HG03457 (cell line): ENCODE data around the gene ERC2.
A peak's percentile ranks its signal among the peaks of the same experiment; 100 is the strongest.

Experiments
- ATAC-seq: cut with Tn5 transposase; IDR thresholded peaks from one replicate; pipeline ENCODE4 v1.9.1; 2021; ENCODE audit warnings: moderate number of reproducible peaks; ENCODE audit not compliant: unreplicated experiment

The ERC2 gene

DNA sequence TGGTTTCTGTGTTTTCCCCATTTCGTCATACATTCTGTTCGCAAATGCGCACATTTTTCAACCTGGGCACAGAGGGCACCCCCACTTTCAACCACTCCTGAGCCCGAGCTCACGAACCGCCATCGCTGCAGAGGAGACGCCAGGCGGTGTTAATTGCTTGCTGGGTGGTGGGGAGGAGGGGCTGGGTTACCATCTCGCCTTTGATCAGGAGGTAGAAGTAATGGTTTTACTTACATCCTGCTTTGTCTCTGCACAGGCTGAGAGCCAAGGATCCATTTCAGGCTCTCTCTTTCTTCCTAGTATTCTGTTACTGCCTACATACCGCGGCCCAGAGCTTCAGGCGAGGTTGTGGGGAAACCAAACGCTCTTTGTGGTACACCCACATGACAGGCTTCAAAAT, 803.9 kb downstream of the ERC2 start:
- ATAC-seq = no peak

- ATAC-seq = no peak
Measured at GRCh38 chr3:55662683-55663082, 805.6 kb downstream of the ERC2 start.

GRCh38 chr3:55661571-55661970, 806.7 kb downstream of the ERC2 start:
- no peak for ATAC-seq

DNA sequence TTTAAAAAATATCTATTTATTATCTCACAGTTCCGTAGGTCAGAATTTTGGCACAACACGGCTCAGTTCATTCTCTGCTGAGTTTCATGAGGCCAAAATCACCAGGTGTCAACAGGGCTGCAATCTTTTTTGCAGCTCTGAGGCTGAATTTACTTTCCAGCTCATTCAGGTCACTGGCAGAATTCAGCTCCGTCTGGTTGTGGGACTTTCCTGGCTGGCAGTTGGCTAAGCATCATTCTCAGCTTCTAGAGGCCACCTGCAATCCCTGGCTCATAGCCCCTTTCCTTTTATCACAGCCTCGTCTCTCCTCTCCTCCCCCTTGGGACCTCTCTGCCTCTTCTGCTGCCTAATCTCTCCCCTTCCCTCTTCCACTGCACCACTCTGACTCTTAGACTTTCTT, 807.1 kb downstream of the ERC2 start:
- no peak for ATAC-seq

DNA sequence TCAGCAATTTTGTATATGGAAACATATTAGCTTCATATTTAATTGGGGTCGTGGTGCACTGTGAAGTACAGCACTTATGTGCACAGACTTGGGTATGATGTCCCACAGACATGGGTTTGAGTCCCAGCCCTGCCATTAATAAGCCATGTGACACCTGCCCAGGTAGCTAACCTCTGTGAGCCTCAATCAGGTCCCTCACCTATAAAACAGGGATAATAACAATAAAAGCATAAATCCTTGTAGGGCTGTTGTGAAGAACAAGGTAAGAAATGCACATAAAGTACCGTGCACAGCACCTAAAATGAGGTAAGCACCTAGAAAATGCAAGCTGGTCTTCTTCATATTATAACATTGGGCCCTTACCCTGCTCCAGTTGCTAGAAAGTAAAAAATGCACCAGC, 807.6 kb downstream of the ERC2 start:
- no peak for ATAC-seq

GRCh38 chr3:55659701-55660100, 808.6 kb downstream of the ERC2 start:
- ATAC-seq = no peak

GRCh38 chr3:55658690-55659562, 809.3 kb downstream of the ERC2 start:
- ATAC-seq = no peak

DNA sequence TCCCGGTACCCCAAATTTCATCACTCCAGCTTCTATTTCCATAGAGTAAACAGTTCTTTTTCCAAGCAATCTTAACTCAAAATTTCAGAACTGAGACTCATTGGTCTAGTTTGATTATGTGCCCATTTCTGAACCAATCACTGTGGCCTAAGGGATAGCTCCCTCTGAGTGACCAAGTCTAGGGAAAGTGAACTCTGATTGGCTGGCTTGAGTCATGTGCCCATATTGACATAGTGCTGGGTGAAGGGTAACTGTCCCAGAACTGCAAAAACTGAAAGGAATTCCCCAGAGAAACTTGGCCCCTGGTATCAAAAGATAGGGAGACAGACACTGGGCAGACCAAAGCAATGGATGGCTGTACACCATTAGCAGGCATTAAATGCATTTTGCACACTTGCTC, 810.0 kb downstream of the ERC2 start:
- ATAC-seq = no peak

GRCh38 chr3:55655544-55655943, 812.7 kb downstream of the ERC2 start:
- ATAC-seq = no peak

GRCh38 chr3:55654123-55654760, 814.0 kb downstream of the ERC2 start:
- peak; percentile 85 for ATAC-seq

- ATAC-seq = no peak
Measured at GRCh38 chr3:55651011-55651410, 817.3 kb downstream of the ERC2 start.

DNA sequence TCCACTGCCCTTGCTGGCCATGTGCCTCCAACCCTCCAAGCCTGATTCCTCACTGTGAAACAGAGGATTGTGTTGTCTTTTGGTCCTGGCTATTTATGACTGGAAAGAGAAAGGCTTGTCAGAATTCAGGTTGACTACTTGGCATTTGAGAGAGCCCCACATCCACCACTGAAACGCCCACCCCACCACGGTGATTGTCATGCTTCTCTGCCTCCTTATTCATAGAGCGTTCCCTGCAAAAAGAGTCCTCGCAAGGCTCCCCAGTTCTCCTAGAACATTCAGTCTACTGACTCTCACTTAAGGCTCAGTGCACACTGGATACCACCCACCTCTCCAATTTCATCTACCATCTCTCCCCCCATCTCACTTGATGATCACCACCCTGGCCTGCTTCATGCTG, 818.3 kb downstream of the ERC2 start:
- no peak for ATAC-seq

- ATAC-seq = no peak
Measured at GRCh38 chr3:55649554-55649953, 818.7 kb downstream of the ERC2 start.

GRCh38 chr3:55648591-55649318, 819.5 kb downstream of the ERC2 start:
- no peak for ATAC-seq

- no peak for ATAC-seq
Measured at GRCh38 chr3:55647670-55648069, 820.6 kb downstream of the ERC2 start.

DNA sequence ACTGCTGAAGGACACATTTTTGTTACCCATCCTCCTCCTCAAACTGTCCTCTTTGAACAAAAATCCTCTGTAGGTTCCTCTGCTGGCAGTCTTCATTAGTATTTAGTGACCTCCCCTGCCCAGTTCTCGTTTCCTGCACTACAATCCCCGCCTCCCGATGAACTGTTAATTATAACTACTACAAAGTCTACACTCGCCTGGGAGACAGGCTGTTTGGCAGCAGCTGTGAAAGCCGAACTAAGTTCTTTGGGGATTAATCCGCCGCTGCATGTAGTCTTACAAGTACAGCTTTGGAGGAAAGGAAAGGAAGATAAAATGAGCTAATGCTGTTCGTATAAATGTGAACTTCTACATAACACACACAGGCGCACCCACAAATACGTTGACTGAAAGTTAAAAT, 821.2 kb downstream of the ERC2 start:
- no peak for ATAC-seq

DNA sequence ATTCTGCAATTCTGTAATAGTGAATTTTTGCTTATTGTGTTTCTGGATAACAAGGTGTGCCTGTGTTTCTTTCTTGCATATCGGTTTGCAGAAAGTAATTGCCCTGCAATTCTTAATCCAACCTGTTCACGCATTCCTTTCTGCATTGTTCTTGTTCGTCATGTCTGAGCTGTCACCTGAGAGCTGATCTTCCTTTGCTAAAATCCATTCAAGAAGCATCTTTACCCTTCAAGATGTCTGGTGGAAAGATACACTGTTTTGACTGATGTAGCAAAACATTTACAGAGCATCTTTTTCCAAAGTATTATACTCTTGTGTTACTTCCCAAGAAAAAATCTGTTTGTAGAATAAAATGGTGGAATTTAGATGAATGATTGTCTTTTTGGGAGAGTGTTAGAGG, 822.1 kb downstream of the ERC2 start:
- no peak for ATAC-seq

- ATAC-seq = no peak
Measured at GRCh38 chr3:55645422-55645821, 822.8 kb downstream of the ERC2 start.

DNA sequence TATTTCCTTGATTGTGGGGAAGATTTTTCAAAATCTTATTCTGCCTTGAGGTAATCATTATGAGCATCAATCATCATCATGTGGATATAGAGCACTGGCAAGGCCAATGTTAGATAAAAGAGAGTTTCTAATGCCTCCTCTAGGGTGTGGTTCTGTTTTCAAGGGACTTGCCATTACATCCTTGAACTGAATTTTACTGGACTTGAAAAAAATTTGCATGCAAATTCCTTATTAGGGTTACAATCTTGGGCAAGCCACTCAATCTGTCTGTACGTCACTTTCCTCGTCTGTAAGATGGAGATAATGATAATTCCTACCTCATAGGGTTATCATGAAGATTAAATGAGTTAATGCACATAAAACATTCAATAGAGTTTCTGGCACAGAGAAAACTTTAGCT, 825.0 kb downstream of the ERC2 start:
- no peak for ATAC-seq

DNA sequence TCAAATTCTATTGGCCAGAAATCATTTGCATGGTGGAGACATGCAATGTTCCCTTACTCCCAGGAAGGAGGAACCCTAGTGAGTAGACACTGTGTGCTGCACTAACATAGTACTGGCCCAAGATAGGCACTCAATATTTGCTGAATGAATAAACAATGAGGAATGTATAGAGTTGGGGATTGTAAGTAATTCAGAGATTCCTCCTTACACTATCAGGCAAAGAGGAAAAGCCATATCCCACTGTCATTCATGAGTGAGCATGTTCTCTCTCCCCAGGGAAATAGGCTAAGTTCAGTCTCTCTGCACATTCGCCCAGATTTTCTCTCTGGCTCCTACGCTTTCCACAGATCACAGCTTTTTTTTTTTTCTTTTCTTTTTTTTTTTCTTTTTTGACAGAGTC, 826.3 kb downstream of the ERC2 start:
- ATAC-seq = no peak

DNA sequence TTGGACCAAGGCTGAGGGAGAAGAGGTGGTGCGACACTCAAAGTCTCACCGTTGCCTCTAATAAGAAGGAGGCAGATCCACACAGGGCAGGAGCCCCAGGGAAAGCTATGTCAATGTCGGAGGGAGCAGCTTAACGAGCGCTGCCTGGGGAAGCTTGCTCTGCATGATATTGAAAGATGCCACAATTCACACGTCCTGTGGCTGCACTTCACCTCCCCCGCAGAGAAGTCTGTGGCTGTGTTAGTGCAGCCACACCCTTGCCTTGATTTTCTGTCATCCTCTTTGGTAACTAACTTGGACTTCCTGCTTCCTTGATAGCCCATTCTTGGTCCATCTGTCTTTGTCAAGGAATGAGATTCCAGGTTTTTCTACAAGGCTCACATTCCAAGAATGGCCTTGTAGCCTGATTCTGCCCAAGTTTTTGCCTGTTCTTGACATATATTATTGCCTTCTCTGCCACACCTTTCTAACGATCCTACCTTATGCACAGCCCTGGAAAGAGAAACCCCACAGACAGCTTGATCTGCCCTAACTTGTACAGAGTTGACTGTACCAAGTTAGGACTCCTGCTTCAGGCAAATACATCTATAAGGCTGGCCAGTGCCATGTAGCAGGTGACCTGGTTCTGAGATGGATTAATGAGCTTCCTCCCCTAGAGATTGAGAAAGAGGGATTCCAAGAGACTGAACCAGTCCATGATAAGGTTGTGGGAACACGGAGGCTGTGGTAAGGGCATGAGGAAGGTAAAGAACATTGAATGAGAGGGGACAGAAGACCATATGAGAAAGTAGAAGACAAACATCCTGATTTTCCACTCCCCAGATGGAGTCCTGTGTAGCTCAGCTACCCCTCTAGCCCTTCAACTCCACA, 828.1 kb downstream of the ERC2 start:
- no peak for ATAC-seq
